Ovary (tissue), 3 donors: ENCODE measurements around the gene MYO3A.

ENCODE experiments used
- EP300 ChIP-seq: sonication (generic); formaldehyde crosslinking; IDR thresholded peaks from one replicate; pipeline ENCODE4 v1.6.1; 2017; ENCODE audit warnings: antibody characterized with exemption
- POLR2A ChIP-seq: fragments of 450-650 bp; IDR thresholded peaks from one replicate; pipeline ENCODE4 v1.6.1; 2017; ENCODE audit warnings: antibody characterized with exemption, mild to moderate bottlenecking, moderate library complexity
- TF ChIP-seq, protein P1 (sequence below), 3 donors: fragments of 450-650 bp in 2 of 3; fragments of 200-600 bp in 1 of 3; IDR thresholded peaks; one replicate each; pipeline versions ENCODE4 v1.5.1 to v1.8.0; 2016 to 2022; ENCODE audit warnings: antibody characterized with exemption in 3 of 3, mild to moderate bottlenecking in 1 of 3
- donor health status: DM: no; HTN: no; CAD: no.

DNA sequence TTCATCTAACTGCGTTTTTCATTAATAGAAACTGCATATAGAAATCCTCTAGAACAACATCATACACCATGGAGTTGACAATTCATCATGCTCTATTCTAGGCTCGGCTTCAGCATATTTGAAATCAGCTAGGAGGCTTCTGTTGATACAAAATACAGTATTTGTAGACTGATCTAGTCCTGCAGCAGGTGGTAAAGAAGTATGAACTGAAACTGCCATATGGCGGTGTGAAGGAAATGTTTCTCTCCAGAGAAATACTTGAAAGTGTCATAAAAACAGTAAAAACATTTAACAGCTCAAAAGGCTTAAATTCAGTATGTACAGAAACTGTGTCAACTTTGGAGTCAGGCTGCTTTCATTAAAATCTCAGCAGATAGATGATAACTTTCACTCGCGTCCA is 32.0 kb upstream of the MYO3A start:
- TF ChIP-seq, protein P1, sequence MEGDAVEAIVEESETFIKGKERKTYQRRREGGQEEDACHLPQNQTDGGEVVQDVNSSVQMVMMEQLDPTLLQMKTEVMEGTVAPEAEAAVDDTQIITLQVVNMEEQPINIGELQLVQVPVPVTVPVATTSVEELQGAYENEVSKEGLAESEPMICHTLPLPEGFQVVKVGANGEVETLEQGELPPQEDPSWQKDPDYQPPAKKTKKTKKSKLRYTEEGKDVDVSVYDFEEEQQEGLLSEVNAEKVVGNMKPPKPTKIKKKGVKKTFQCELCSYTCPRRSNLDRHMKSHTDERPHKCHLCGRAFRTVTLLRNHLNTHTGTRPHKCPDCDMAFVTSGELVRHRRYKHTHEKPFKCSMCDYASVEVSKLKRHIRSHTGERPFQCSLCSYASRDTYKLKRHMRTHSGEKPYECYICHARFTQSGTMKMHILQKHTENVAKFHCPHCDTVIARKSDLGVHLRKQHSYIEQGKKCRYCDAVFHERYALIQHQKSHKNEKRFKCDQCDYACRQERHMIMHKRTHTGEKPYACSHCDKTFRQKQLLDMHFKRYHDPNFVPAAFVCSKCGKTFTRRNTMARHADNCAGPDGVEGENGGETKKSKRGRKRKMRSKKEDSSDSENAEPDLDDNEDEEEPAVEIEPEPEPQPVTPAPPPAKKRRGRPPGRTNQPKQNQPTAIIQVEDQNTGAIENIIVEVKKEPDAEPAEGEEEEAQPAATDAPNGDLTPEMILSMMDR (IDR thresholded peaks at IDR 0.05) = no peak
- TF ChIP-seq EP300 = no peak
- no peak for TF ChIP-seq POLR2A
